GM19351 (cell line): ENCODE results near the gene WWP2.
A peak's percentile ranks its signal among the peaks of the same experiment; 100 is the strongest.
"Not testable (repeated sequence)": the region's sequence is repeated elsewhere in the genome, so short reads cannot be mapped to it uniquely, and the experiment has no call there.

Experiments
- ATAC-seq: cut with Tn5 transposase; IDR thresholded peaks from one replicate; pipeline ENCODE4 v1.9.1; 2021; ENCODE audit warnings: mild to moderate bottlenecking, moderate library complexity; ENCODE audit not compliant: unreplicated experiment

Gene WWP2

DNA sequence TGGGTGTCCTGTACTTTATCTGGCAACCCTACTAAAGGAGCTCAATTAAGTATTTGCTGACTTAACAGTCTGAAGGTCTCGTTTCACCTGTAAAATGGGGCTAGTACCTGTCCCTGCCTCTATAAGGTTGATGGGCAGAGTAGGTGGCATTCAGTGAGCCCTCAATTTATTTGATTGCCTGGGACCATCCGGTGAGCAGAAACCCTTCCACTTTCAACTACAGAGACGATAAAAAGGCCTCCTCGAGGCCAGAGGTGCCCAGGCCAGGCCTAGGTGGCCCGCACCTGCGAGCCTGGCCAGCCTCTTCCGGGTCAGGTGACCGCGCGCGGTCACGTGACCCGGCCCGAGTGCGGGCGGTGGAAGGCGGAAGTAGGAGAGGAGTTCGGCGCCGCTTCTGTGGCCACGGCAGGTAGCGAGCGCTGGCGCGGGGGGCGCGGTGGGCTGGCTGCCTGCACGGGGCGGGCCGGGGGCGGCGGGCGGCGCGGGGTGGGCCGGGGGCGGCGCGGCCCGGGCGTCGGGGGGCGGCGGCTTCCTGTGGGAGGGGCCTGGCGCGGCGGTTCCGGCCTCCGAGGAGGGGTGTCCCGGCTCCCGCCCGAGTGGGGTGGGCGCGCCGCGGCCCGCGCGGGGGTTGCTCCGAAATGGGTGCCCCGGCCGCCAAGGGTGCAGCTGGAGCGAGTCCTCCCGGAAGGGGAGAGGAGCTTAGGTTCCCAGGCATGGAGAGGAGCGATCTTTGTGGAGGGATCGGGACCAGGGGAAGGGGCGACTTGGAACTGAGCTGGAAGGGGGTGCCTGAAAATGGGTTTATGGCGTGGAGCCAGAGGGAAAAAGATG is at the start of gene WWP2:
WWP2 (plus strand) TSS at position 350 of the 831 bp plus-strand sequence. CDS start 24,679 bp downstream, outside the sequence.
- peak; percentile 77 for ATAC-seq

- no peak for ATAC-seq
Measured at GRCh38 chr16:69712914-69713581, 49.1 kb upstream of the WWP2 start.

DNA sequence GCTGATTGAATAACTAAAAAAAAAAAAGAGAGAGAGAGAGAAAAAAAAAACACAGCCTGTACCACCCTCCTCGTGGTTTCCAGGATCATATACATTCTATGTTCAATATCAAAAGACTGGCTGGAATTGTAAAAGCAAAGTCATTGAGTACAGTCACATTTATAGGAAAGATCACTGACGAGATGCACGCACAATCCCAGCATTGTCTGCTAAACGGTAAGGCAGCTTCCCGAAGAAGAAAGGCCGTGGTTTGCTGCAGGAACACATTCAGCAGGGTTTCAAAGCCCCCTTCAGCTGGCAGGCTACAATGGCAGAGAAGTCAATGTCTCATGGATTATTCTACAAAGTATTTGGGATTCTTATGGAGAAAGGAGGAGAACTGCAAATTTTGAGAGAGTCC is 45.1 kb upstream of the WWP2 start:
- no peak for ATAC-seq

- ATAC-seq = no peak
Measured at GRCh38 chr16:69718111-69718764, 43.9 kb upstream of the WWP2 start.

DNA sequence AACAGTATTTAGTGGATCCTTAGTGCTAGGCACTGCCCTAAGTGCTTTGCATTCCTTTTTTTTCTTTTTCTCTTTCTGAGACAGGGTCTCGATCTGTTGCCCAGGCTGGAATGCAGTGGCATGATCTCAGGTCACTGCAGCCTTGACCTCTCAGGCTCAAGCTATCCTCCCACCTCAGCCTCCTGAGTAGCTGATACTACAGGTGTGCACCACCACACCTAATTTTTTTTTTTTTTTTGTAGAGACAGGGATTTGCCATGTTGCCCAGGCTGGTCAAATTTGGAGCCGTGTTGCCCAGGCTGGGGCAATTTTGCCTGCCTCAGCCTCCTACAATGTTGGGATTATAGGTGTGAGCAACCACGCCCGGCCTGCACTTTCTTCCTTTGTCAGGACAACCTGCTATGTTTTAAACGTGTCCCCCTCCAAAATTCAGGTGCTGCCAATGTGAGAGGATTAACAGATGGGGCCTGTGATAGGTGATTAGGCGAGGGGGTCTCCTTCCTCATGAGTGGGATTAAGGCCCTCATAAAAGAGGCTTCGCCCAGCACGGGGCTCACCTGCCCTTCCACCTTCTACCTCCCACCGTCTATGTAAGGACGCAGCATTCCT is 41.2 kb upstream of the WWP2 start:
- ATAC-seq = no peak

DNA sequence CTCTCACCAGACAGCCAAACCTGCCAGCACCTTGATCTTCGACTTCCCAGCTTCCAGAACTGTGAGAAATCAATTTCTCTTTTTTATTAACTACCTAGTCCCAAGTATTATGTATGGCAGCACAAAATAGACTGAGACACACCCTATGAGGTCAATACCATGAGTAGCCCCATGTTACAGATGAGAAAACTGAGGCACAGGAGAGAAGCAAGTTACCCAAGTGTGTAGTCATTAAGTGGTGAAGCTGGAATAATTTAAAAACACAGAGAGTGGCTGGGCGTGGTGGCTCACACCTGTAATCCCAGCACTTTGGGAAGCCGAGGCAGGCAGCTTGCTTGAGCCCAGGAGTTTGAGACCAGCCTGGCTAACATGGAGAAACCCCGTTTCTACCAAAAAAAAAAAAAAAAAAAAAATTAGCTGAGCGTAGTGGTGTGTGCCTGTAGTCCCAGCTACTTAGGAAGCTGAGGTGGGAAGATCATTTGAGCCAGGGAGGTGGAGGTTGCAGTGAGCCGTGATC is 40.6 kb upstream of the WWP2 start:
- no peak for ATAC-seq

DNA sequence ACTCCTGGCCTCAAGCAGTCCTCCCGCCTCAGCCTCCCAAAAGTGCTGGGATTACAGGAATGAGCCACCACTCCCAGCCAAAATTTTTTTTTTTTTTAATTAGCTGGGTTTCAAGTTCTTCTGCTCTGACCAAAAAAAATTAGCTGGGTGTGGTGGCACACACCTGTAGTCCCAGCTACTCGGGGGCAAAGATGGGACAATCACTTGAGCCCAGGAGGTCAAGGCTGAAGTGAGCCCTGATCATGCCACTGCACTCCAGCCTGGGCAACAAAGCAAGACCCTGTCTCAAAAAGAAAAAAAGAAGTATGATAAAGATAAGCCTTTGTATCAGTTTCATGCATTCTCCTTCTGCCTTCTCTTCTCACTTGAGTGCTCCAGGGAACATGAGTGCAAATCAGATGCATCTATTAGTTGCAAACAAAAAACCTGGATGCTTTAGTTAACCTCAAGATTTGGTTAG is 37.7 kb upstream of the WWP2 start:
- no peak for ATAC-seq

GRCh38 chr16:69724981-69725479 is 37.1 kb upstream of the WWP2 start:
- ATAC-seq = no peak

- no peak for ATAC-seq
Measured at GRCh38 chr16:69725480-69726312, 36.4 kb upstream of the WWP2 start.

DNA sequence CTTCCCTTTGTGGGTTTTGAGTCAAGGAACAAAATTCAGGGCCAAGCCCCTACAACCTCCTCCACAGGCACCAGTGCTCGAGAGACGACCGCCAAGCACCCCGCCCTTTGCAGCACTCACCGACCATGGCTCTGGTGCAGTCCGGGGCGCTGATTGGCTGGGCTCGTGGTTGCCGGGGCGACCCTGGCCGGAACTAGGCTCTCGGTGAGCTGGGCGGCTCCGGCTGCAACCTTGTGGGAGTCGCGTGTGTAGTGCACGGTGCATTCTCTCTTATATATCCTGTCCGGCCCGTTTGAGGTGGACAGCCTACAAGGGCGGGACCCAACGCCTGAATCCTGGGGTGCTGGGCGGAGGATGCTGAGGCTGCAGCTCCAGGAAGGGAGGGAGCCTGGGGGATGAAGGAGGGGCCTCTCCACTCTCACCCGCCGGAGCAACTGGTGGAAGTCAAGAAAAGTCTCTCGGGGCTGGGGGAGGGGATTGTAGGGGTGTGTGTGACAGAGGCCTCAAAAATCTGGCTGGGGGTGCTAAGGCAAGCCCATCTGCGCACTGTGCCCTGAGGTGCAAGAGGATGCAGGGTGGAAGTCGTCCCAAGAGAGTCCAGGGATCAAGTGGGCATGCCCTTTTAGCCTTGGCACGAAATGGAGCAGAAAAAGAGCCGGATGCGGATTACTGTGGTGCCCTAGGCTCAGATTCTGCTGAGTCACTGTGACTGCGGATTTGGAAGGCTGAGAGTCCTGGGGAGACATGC is 35.6 kb upstream of the WWP2 start, which contains the start of gene NQO1:
NQO1 (minus strand) TSS at position 248 of the 748 bp plus-strand sequence; CDS start at position 127, 121 bp downstream.
- peak; percentile 99 for ATAC-seq

GRCh38 chr16:69727916-69728270 is 34.2 kb upstream of the WWP2 start:
- ATAC-seq = no peak

- not testable (repeated sequence) for ATAC-seq
Measured at GRCh38 chr16:69729030-69729429, 33.1 kb upstream of the WWP2 start.

GRCh38 chr16:69731280-69731679 is 30.9 kb upstream of the WWP2 start:
- not testable (repeated sequence) for ATAC-seq

DNA sequence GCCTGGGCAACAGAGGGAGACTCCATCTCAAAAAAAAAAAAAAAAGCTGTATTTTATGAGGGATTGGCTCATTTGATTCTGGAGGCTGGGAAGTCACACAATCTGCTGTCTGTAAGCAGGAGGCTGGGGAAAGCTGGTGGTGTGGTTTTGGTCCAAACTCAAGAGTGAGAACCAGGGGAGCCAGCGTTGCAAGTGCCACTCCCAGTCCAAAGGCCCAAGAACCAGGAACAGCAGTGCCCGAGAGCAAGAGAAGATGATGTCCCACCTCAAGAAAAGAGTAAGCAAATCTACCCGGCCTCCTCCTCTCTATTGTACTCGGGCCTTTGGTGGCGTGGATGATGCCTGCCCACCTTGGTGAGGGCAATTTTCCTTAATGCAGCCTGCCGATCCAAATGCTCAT is 30.0 kb upstream of the WWP2 start:
- ATAC-seq = no peak

GRCh38 chr16:69741519-69741918 is 20.6 kb upstream of the WWP2 start:
- no peak for ATAC-seq

DNA sequence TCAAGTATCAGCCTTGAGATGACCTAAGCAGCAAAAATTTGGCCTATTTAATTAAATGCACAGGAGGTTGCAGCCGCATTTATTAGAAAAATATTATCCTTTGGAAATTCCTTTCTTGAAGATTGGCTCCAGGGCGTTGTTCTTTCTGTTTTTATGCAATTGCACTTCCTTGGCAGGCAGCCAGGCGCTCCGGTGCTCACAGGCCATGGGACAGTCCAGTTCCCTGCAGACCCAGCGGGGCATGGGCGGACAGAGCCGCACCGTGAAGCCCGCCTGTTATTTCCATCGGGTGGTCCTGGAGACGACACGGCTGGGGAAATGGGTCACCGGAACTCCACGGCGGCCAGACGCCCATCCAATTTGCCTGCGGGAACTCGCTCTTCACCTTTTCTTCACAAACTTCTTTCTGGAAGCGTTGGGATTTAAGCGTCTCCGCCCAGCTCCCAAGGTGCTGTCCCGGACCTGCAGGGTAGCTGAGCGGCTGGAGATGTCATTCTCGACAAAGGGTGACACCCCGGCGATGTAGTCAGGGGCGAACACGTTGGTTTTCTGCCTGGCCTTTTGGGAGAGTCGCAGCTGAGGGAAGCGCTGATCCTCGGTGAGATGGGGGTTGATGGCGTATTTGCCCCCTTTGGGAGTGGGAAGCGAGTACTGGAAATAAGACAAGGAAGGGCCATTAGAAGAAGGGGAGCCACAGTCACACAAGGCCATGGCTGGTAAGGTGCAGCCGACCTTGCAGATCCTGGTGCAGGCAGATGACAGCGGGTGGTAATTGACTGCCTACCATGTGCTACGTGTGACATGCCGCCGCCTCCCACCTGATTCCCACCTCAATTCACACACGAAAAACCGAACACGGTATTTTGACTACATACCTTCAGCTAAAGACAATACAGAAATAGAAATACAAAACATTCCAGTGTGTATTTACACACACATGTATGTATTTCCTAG is 19.9 kb upstream of the WWP2 start:
- no peak for ATAC-seq

DNA sequence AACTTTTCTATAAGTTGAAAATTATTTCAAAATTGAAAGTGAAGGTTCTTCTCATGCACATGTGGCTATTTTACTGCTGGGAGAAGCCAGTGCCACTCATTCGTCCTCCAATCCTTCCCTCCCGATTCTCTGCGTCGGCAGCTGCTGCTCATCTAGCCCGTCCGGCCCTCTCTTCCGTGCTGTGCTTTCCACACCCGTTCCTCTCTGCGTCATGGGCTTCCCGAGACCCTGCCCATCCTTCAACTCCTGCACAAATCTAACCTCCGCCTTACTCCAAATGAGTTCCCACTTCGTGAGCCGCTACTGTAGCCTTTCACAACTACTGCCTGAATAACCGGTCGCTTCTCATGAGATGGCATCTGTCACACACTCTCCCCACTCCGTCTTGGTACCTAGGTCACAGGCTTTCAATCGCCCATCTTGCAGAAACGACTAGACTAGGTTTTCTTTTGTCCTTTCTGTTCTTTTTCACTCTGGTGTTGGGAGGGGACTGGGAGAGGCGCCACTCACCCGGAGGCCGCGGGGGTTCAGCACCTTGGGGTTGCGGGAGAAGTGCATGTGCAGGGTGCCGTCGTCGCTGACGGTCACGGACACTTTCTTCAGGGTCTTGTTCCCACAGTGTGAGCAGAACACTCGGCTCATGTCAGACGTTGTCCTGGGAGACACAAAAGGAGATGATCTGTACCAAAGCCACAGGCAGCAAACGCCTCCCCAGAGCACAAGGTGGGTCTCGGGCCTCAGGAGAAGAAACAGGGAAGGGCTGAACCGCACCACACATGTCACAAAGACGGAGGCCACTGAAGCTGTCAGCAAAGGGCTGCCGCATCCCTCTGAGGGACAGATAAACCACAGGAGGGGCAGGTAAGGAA is 17.5 kb upstream of the WWP2 start:
- ATAC-seq = no peak
